Stimulated activated CD4-positive, alpha-beta T cell treated with anti-CD3 and anti-CD28 coated beads, Interleukin-4, amount 100 ng/mL, for 1 hour (primary cell): ENCODE results near the gene ATP2B2.
"Not testable (repeated sequence)": the region's sequence is repeated elsewhere in the genome, so short reads cannot be mapped to it uniquely, and the experiment has no call there.

Experiments
- DNase-seq: peaks from one replicate; pipeline ENCODE4 v3.0.0-alpha.2; 2020

Gene ATP2B2

DNA sequence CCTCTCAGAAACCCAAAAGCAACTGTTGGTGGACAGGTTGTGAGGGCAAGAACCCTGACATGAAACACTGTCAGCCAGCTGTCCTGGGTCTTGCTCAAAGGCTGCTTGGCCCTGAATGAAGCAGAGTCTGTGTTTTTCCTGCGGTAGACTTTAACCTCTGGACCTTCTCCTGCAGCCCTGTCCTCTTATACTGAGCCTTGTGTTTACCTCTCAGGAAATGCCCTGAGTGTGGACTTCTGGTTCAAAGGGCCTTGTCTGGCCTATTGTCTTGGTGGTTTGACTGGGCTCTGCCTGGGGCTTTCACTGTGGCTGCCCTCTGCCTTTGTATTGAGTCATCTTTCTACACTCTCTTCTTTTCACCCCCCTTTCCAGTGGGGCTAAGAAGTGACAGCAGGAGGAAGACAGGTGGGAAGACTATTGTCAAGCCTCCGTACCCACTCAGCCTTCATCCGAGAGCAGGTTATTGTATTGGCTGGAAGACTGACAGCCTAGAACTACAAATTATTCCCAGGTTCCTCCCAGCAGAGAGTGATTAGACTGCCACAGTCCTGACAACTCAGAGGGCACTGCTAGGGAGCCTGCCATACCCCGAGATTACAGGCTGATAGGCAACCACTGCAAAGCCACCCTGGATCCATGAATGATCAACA is 187.9 kb downstream of the ATP2B2 start:
- no peak for DNase-seq

DNA sequence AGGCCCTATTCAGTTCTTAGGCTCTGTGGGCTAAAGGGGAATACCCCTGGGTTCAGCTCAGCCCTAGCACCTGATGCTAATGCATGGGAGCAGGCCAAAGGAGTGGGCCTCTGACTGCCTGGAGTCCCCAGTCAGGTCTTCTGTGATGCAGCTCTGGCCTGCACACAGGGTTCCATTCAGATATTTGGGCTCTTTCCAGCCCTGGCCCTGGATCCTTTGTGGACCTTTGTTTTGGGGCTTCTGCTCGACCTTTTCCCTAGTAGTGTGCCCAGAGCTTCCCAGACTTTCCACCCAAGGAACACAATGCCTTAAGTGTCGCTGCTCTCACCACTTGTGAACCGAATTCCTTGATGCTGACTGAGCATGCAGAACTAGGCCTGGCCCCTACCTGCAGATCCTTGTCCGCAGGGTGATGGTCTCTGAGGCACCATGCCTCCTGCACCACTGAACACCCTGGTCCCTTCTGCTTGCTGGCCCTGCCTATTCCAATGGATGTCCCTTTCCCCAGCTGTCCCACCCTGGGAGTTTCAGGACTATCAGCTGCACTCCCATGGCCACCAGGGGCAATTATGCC is 189.5 kb downstream of the ATP2B2 start:
- no peak for DNase-seq

DNA sequence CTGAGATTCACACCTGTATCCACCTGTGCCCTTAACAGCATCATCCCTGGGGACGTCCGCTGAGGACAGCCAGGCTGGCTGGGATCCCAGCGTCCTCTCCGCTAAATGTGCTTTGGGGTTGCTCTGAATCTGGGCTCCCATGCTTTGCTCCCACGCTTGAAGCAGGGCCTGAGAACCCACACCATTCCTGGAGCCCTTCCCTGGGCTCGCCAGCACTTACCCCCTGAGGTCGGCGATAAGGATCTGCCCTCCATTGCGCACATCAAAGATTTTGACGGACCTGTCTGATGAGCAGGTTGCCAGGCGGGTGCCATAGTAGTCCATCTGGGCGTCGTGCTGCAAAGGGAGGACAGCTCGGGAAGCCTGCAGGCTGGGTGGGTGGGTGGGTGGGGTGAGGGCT is 190.3 kb downstream of the ATP2B2 start:
- no peak for DNase-seq

DNA sequence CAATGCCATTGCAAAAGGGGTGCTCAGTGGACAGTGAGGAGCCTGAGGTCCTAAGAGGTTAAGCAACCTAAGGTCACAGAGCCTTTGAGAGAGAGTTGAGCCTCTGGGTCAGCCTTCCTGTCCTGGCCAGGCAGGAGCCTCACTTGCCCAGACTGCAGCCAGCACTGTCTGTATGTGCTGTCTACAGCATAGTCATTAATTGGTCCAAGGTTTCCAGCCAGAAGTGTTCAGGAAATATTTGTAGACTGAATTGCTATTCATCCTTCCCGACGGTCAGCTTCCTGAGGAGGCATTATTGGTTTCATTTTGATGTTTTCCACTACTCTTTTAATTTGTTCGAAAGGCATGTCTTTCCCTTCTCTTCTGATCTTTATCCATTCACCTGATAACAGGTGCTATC is 192.5 kb downstream of the ATP2B2 start:
- DNase-seq = no peak

DNA sequence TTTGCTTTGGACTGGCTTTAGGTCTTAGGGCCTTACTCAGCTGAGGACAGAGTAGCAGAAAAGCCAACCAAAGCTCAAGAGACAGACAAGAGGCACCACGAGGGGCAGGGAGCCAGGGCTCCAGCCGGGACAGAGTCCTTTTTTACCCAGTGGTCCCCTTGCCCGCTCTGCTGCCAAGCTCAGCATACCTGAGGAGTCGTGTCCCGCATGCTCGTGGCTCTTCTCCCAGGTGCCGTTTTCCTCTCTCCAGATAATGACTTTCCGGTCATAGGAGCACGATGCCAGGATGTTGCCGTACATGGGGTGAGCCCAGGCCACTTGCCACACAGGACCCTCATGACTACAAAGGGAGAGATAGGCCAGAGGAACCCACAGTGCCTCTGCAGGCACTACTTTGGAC is 193.0 kb downstream of the ATP2B2 start:
- no peak for DNase-seq

DNA sequence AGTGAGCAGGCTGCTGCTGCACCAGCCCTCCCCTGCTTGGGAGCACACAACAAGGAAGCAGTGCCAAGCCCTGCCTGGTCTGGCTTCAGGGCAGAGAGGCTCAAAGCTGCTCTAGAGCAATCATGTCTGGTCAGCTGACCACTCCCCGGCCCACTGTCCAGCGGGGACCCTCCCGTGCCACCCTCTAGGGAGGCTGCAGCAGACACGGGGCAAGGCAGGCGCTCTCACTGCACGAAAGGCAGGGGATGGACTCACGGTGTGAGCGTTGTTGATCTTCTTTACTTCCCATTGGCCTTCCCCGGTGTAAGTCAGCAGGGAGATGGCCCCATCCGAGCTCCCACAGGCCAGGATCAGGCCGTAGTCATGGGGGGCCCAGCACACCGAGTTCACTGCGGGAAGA is 193.7 kb downstream of the ATP2B2 start:
- no peak for DNase-seq

DNA sequence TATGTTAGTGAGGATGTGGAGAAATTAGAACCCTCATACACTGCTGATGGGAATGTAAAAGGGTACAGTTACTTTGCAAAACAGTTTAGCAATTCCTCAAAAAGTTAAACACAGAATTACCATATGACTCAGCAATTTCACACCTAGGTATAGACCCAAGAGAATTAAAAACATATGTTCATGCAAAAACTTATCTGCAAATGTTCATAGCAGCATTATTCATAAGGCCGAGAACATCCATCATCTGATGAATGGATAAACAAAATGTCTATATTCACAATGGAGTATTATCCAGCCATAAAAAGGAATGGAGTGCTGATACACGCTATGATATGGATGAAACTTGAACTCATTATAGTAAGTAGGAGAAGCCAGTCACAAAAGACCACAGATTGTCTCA is 194.8 kb downstream of the ATP2B2 start:
- DNase-seq = no peak

DNA sequence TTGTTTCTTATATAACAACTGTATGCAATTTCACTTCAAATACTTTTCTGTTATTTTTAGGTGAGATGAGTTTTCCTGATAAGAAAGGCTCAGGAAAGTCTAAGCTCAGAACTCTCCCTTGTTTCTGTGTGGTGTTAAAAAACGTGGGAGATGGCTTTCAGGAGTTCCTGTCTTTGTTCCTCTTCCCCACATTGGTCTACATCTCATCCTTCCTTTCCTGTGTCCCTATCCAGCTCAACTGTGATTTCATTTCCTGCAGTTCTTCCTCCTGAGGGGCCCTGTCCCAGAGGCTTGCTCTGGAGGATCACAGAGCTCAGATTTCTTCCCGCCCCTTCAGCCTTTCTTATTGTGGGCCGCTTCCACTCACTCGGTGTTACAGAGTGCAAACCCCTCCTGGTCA is 195.7 kb downstream of the ATP2B2 start:
- no peak for DNase-seq

DNA sequence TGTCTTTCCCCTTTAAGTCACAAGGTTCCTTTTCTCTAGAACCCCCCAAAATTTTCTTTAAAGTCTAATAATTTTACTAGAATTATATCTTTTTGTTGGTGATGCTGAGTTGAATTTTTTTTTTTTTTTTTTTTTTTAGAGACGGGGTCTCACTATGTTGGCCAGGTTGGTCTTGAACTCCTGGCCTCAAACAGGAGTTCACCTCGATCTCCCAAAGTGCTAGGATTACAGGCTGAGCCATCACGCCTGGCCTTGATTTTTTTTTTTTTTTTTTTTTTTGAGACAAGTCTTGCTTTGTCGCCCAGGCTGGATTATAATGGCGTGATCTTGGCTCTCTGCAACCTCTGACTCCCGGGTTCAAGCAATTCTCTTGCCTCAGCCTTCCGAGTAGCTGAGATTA is 196.7 kb downstream of the ATP2B2 start:
- no peak for DNase-seq

DNA sequence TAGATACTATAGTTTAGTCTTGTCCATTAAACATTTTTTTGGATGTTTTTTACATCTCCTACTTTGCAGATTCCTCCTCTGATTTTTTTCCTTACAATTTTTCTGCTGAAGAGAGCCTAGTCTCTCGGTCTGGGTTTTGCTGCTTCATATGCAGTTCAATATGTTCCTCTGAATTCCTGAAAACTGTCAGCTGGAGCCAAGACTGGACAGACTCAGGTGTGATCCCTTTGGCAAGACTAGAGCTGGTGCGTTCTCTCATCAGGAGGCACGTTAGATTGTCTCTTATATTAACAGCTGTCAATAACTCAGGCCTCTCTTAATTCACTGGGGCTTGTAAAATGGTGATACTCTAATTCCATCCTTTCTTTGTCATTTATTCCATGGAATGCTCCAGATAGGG is 199.2 kb downstream of the ATP2B2 start:
- DNase-seq = no peak

DNA sequence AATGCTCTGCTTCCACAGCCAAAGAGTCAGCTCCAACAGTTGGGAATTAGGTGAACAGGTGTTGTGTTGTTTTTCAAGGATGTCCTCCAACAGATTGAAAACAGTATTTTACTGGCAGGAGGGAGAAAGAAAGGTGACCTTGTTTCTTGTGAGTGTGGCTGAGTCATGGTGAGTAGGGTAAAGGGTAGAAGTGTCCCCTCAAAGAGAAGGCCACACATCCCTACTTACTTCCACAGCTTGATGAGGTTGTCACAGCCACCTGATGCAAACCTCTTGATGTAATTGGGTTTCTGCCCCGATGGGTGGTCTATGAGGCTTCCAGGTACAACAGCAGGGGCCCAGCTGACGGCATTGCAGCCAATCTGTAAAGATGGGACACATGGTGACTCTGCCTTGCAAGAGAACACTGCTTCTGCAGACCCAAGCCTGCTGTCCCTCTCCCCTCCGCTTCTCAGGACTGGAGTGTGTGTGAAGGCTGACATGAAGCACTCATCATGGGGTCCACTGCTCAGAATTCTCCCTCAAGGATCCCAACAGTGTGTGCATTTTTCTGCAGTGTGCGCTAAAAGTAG is 200.0 kb downstream of the ATP2B2 start:
- DNase-seq = no peak

DNA sequence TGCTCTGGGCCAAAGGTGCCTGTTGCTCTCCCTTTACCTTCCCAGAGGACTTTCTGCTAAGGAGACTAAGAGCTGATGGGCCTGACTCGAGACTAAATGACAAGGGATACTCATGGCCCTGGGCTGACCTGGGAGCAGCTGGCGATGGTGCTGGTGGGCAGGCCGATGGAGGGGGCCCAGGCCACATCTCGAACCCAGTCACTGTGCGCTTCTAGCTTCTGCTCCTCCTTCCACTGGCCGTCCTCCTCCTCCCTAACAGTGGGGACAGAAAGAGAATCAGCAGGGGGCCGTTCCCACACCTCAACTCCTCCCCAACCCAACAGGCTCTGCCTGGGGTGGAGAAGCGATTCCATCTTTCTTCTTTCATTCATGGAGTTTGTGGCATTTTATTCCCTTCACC is 200.5 kb downstream of the ATP2B2 start:
- DNase-seq = no peak

DNA sequence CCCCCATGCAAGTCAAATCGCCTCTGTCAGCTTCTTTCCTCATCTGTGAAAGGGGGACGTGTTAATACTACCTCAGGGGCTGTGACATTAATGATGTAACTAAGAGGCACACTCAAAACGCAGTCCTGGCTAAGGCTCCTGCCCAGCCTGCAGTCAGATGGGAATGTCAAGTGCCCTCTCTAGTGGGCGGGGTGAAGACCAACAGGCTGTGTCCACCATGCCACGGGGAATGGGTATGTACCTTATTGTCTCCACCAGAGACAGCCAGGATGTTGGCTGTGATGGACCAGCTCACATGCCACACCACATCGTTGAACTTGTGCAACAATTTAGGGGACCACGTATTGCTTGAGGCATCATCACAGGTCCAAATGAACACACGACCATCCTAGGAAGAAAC is 201.6 kb downstream of the ATP2B2 start:
- DNase-seq = no peak

DNA sequence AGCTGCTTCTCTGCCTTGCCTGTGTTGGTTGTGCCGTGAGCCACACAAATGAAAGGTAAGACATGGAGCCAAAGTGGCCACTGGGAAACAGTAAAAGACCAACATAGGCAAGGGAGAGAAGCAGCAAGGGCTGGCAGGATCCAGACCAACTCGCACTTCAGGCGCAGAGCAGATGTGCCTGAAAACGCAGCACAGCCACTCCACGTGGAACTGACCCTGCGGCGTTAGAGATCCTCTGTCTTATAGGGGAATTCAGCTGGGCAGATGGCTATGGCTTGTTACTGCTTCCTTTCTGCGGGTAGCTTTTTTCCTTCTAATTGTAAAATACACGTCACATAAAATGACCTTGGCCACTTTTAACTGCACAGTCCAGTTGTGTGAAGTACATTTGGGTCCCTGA is 202.3 kb downstream of the ATP2B2 start:
- DNase-seq = no peak

DNA sequence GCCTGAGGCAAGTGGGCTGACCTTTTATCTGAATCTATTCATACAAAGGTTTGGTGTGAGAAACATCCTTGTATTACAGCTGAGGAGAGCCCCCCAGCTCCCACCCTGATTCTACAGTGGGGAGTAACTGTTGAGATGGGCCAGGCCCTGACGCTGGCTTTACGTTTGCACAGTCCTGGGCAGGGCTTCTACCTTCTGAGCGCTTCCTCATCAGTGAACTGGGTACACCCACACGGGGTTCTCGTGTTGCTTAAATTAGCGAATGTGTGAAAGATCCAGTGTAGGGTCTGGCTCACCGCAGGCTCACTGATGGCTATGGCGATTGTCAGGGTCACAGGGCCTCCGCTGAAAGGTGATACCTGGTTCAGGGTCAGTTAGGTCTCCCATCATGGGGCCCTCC is 205.3 kb downstream of the ATP2B2 start:
- no peak for DNase-seq

DNA sequence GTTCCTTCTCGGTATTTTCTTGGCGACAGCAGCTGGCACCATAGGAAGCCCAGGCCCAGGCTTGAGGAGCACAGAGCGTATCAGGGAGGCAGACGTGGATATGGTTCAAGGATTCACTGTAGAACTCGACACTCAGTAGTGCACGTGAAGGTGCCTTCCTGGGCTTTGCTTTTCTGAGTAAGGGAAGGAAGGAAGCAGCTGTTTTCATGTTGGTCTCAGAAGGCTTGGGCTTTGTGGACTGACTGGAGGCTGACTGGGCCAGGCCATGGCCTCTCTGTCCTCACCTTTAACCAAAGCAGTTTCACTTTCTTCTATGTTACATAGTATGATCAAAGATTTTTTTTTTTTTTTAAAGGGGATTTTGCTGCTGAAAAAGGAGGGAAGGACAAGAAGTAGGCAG is 205.7 kb downstream of the ATP2B2 start:
- DNase-seq = no peak

DNA sequence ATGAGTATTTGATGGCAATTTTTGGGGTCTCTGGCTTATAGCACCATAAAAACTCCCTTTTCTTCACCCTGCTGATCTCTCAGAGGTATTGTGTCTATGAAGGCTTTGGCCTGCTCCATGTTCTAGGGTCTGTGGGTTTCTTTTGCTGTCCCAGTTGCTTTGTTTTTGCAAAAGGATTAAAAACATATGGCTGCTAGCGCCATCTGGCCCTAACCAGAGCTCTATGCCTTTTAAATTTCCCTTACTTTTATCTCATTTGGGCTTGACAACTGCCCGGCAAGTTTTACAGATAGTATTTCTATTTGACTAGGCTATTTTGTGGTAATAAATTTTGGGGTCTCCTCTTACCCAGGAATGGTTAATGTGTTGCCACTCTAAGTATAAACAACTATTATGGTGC is 206.2 kb downstream of the ATP2B2 start:
- no peak for DNase-seq

DNA sequence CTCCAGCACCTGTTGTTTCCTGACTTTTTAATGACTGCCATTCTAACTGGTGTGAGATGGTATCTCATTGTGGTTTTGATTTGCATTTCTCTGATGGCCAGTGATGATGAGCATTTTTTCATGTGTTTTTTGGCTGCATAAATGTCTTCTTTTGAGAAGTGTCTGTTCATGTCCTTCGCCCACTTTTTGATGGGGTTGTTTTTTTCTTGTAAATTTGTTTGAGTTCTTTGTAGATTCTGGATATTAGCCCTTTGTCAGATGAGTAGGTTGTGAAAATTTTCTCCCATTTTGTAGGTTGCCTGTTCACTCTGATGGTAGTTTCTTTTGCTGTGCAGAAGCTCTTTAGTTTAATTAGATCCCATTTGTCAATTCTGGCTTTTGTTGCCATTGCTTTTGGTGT is 207.3 kb downstream of the ATP2B2 start:
- DNase-seq = not testable (repeated sequence)

DNA sequence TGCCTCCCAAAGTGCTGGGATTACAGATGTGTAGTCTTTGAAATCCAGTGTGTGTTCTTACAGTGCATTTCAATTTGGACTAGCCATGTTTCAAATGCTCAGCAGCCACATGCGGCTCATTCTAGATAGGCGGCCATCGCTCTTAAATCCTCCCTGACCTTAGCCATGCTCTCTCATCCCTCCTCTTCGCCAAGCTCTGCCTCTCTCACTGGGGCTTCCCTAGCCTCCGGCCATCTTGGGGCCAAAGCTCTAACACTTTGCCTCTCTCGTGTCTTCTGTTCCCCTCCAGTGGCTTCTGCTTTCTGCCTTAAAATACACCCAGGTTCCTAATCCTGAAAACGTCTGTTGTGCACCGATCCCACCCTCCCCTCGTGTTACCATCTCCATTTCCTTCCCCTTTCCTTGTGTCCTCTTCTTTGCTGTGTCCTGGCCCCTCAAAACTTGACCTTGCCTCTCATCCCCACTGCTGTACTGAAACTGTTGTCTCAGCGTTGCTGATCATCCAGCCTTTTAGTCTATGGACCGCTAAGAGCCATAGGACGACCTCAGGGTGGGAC is 211.3 kb downstream of the ATP2B2 start:
- no peak for DNase-seq

DNA sequence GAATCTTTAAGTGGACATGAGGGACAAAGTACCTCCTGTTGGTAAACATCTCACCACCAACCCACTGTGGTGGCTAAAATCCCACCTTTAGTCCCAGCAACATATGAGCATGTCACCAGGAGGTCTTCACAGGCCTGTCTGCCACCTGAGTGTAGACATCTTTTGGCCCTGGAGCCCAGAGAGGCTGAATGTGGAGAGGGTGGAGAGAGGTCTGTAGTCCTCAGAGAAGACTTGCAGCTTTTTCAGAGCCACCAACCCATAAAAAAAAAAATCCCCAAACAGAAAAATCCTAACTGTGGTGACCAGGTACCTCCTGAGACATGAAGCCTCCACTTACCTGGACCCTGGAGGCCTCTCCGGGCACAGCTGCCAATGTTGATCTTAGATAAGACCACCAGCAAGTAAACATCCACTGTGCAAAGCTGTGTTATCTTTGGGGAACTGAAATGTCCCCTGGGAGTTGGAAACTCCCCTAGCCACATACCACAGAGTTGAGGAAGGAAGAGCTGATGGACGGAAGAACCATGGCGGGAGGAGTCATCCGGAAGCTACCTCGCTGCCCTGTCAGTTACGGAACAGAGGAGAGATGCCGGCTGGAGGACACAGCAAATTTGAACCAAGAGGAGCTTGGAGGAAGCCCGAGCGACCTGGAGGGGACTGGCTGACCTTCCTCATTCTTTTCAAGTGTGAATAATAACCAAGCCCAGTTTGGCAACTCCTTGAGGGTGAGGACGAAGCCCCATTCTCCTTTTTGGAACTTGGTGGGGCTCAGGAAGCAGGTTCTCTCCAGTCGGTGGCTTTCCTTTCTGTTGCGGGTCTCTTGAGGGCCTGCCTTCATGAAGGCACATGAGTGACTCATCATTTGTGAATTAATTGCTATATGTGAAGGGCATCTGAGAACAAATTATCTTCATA is 212.6 kb downstream of the ATP2B2 start, which contains the start of gene GHRL:
Gene GHRL, minus strand, starts transcription at position 443 of the 915 bp plus-strand sequence. CDS start 2,767 bp downstream, outside the sequence.
- DNase-seq = no peak

DNA sequence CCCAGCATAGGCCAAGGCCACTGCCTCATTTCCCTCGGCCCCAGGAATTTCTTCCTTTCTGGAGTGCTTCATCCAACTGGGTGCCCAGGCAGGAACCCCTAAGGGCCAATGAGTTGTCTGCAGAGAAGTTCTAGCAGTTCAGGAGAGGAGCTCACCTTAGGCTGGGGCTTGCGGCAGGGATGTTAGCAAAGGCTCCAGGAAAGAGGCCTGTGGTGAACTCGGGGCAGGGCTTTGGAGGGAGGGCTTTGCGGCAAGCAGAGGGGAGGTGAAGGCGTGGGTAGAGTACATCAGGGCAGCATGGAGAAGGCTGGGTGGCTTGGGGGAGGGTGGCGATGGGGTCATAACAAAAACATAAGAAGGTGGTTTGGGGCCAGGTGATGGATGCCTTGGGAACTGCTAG is 213.7 kb downstream of the ATP2B2 start:
- DNase-seq = no peak

DNA sequence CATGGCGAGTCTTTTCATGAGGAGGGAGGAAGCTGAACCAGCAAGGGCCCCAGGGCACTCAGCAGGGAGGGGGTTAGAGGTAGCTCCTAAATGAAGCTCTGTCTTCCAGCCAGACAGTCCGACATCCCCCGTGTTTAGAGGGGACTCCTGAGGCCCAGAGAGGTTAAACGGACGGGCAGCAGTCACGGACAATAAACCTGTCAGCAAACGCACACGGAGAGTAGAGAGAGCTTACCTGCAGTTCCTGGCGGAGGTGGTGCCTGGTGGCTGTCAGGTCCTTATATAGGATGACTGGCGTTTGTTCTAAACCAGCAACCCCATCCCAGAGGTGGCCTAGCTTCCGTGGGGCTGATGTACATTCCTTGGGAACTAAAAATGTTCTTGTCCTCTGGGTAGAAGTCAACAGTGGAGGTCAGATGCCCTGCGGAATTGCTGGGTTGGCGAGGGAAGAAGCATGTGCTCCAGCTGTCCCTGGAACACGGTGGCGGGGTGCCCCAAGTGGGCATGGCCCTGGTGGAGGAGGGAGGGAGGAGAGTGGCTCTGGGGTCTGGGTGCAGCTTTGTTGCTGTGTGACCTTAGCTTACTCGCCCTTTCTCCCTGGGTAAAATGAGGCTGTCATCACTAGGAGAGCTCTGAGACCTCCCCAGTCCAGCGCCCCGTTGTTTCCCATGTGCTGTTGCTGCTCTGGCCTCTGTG is 214.8 kb downstream of the ATP2B2 start:
- no peak for DNase-seq
